HEK293 (cell line): Measurements from ENCODE around the gene SLC7A9.

Experiments
- CTCF ChIA-PET: fragments of 350-600 bp; formaldehyde crosslinking; extraction: SDS; loops from one replicate; lab custom pipeline; 2021; ENCODE audit warnings: antibody characterized with exemption; lab: Yijun Ruan, JAX
- POLR2A ChIA-PET: fragments of 300-600 bp; formaldehyde crosslinking; extraction: SDS; loops from one replicate; lab custom pipeline; 2020; ENCODE audit warnings: antibody characterized with exemption, inconsistent platforms; lab: Yijun Ruan, JAX
- H3K27ac ChIP-seq: fragments of 200-500 bp; sonication (Bioruptor generic); 2 replicates; pipeline ENCODE4 v1.5.1; 2014; ENCODE audit warnings: low read depth, low read length, control low read depth, inconsistent platforms; ENCODE audit errors: extremely low read depth
- H3K36me3 ChIP-seq, 2 experiments: fragments of 200-500 bp in 1 of 2; sonication (Bioruptor generic) in 1 of 2; 1 replicate in 1 of 2; 2 replicates in 1 of 2; pipeline ENCODE4 v1.5.1; 2014 to 2017; ENCODE audit warnings: inconsistent platforms in 2 of 2, low read length in 2 of 2; ENCODE audit not compliant: control insufficient read depth in 2 of 2, insufficient read depth in 1 of 2
- H3K4me1 ChIP-seq: fragments of 200-500 bp; sonication (Bioruptor generic); 2 replicates; pipeline ENCODE4 v1.5.1; 2014; ENCODE audit warnings: mild to moderate bottlenecking, low read length, inconsistent platforms; ENCODE audit not compliant: control insufficient read depth, insufficient read depth
- H3K4me3 ChIP-seq: 2 replicates; pipeline ENCODE4 v1.5.1; 2011; ENCODE audit warnings: low read depth, mild to moderate bottlenecking, control low read depth, low read length, moderate library complexity
- H3K9me3 ChIP-seq: fragments of 200-500 bp; sonication (Bioruptor generic); 2 replicates; pipeline ENCODE4 v1.5.1; 2014; ENCODE audit warnings: low read depth, low read length, inconsistent platforms; ENCODE audit not compliant: control insufficient read depth, insufficient read depth
- GLIS1 ChIP-seq: fragments of 450-650 bp; formaldehyde crosslinking; IDR thresholded peaks from 2 replicates; pipeline ENCODE4 v1.5.1; 2016; ENCODE audit warnings: missing biosample characterization, missing genetic modification characterization
- GLIS2 ChIP-seq: fragments of 450-650 bp; formaldehyde crosslinking; IDR thresholded peaks from 2 replicates; pipeline ENCODE4 v1.5.1; 2016; ENCODE audit warnings: missing biosample characterization, missing genetic modification characterization
- HOXA7 ChIP-seq: sonication (generic); formaldehyde crosslinking; IDR thresholded peaks from 2 replicates; pipeline ENCODE4 v1.8.1; 2022; ENCODE audit warnings: missing genetic modification reagents, borderline replicate concordance
- IKZF3 ChIP-seq: fragments of 450-650 bp; IDR thresholded peaks from 2 replicates; pipeline ENCODE4 v1.5.0; 2018; ENCODE audit warnings: missing biosample characterization, mild to moderate bottlenecking, missing genetic modification characterization, moderate library complexity
- WT1 ChIP-seq: fragments of 450-650 bp; formaldehyde crosslinking; IDR thresholded peaks from 2 replicates; pipeline ENCODE4 v1.5.1; 2016; ENCODE audit warnings: missing biosample characterization, missing genetic modification characterization
- ZFP41 ChIP-seq: fragments of 450-650 bp; formaldehyde crosslinking; IDR thresholded peaks from 2 replicates; pipeline ENCODE4 v1.5.1; 2016; ENCODE audit warnings: missing biosample characterization, missing genetic modification characterization, borderline replicate concordance
- ZIC2 ChIP-seq: fragments of 450-650 bp; formaldehyde crosslinking; IDR thresholded peaks from 2 replicates; pipeline ENCODE4 v1.5.1; 2016; ENCODE audit warnings: missing biosample characterization, missing genetic modification characterization
- ZNF174 ChIP-seq: fragments of 450-650 bp; formaldehyde crosslinking; IDR thresholded peaks from 2 replicates; pipeline ENCODE4 v1.5.0; 2017; ENCODE audit warnings: missing biosample characterization, mild to moderate bottlenecking, missing genetic modification characterization
- ZNF23 ChIP-seq: fragments of 450-650 bp; formaldehyde crosslinking; IDR thresholded peaks from 2 replicates; pipeline ENCODE4 v1.5.1; 2016; ENCODE audit warnings: missing biosample characterization, missing genetic modification characterization, borderline replicate concordance
- ZNF394 ChIP-seq: fragments of 450-650 bp; formaldehyde crosslinking; IDR thresholded peaks from 2 replicates; pipeline ENCODE4 v1.5.1; 2016; ENCODE audit warnings: missing biosample characterization, missing genetic modification characterization, mild to moderate bottlenecking, moderate library complexity, borderline replicate concordance
- ZNF529 ChIP-seq: fragments of 450-650 bp; formaldehyde crosslinking; IDR thresholded peaks from 2 replicates; pipeline ENCODE4 v1.5.1; 2017; ENCODE audit warnings: missing genetic modification characterization, missing biosample characterization; ENCODE audit not compliant: insufficient replicate concordance
- ZNF555 ChIP-seq: fragments of 450-650 bp; formaldehyde crosslinking; conservative IDR thresholded peaks from 2 replicates; pipeline ENCODE4 v1.5.1; 2017; ENCODE audit warnings: missing biosample characterization, mild to moderate bottlenecking, missing genetic modification characterization, inconsistent platforms
- ZNF623 ChIP-seq: fragments of 450-650 bp; formaldehyde crosslinking; IDR thresholded peaks from 2 replicates; pipeline ENCODE4 v1.5.1; 2016; ENCODE audit warnings: missing biosample characterization, missing genetic modification characterization
- ZNF624 ChIP-seq: fragments of 450-650 bp; formaldehyde crosslinking; IDR thresholded peaks from 2 replicates; pipeline ENCODE4 v1.5.1; 2017; ENCODE audit warnings: missing biosample characterization, missing genetic modification characterization
- ZNF660 ChIP-seq: fragments of 450-650 bp; IDR thresholded peaks from 2 replicates; pipeline ENCODE4 v1.5.1; 2018; ENCODE audit warnings: missing biosample characterization, mild to moderate bottlenecking, missing genetic modification characterization
- ZNF664 ChIP-seq: fragments of 450-650 bp; formaldehyde crosslinking; IDR thresholded peaks from 2 replicates; pipeline ENCODE4 v1.5.1; 2016; ENCODE audit warnings: missing biosample characterization, missing genetic modification characterization
- ZNF837 ChIP-seq: fragments of 450-650 bp; formaldehyde crosslinking; IDR thresholded peaks from 2 replicates; pipeline ENCODE4 v1.5.1; 2016; ENCODE audit warnings: missing biosample characterization, missing genetic modification characterization
- TF ChIP-seq, protein P1 (sequence below): fragments of 450-650 bp; formaldehyde crosslinking; IDR thresholded peaks from 2 replicates; pipeline ENCODE4 v1.5.1; 2016; ENCODE audit warnings: missing biosample characterization, missing genetic modification characterization
- TF ChIP-seq, protein P2 (sequence below): fragments of 450-650 bp; formaldehyde crosslinking; IDR thresholded peaks from 2 replicates; pipeline ENCODE4 v1.5.0; 2017; ENCODE audit warnings: missing biosample characterization, missing genetic modification characterization, borderline replicate concordance
- TF ChIP-seq, protein P3 (sequence below): fragments of 450-650 bp; formaldehyde crosslinking; IDR thresholded peaks from 2 replicates; pipeline ENCODE4 v1.5.1; 2017; ENCODE audit warnings: missing biosample characterization, mild to moderate bottlenecking, missing genetic modification characterization, moderate library complexity
- TF ChIP-seq, protein P4 (sequence below): fragments of 450-650 bp; IDR thresholded peaks from 2 replicates; pipeline ENCODE4 v1.5.1; 2018; ENCODE audit warnings: missing biosample characterization, missing genetic modification characterization
- TF ChIP-seq, protein P5 (sequence below): fragments of 450-650 bp; formaldehyde crosslinking; conservative IDR thresholded peaks from 2 replicates; pipeline ENCODE4 v1.5.1; 2016; ENCODE audit warnings: low read depth, missing biosample characterization, missing genetic modification characterization
- TF ChIP-seq, protein P6 (sequence below): IDR thresholded peaks from 2 replicates; pipeline ENCODE4 v1.6.1; 2011; ENCODE audit warnings: mild to moderate bottlenecking, low read depth, low read length, borderline replicate concordance

The SLC7A9 gene

DNA sequence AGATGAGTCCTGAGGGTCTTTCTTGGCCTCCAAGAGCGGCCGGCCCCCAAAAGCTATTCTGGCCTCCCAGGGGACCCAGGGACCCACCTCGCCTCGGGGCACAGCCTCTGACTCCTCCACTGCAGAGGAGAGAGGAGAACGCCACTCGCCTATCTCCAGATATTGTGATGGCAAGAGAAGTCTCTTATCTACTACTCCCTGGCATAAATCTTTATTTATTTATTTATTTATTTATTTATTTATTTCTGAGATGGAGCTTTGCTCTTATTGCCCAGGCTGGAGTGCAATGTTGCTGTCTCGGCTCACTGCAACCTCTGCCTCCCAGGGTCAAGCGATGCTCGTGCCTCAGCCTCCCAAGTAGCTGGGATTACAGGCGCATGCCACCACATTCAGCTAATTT lies 11.0 kb downstream of the SLC7A9 start (continued):
- no peak for TF ChIP-seq ZFP41
- peak; percentile 81 for TF ChIP-seq ZNF394 (tag by site-specific recombination)
- TF ChIP-seq ZNF529 (tag by site-specific recombination), result no peak
- TF ChIP-seq, protein P1, sequence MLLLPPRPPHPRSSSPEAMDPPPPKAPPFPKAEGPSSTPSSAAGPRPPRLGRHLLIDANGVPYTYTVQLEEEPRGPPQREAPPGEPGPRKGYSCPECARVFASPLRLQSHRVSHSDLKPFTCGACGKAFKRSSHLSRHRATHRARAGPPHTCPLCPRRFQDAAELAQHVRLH (tag by site-specific recombination), result no peak
- TF ChIP-seq ZNF623 (tag by site-specific recombination), result peak; percentile 41
- TF ChIP-seq ZNF555 (tag by site-specific recombination), result peak; percentile 51
- TF ChIP-seq ZNF664 (tag by site-specific recombination), result 0 out of 2 replicates have a peak, but pooled peaks have one; percentile 10
- no peak for TF ChIP-seq ZNF174 (tag by site-specific recombination)
- TF ChIP-seq, protein P2, sequence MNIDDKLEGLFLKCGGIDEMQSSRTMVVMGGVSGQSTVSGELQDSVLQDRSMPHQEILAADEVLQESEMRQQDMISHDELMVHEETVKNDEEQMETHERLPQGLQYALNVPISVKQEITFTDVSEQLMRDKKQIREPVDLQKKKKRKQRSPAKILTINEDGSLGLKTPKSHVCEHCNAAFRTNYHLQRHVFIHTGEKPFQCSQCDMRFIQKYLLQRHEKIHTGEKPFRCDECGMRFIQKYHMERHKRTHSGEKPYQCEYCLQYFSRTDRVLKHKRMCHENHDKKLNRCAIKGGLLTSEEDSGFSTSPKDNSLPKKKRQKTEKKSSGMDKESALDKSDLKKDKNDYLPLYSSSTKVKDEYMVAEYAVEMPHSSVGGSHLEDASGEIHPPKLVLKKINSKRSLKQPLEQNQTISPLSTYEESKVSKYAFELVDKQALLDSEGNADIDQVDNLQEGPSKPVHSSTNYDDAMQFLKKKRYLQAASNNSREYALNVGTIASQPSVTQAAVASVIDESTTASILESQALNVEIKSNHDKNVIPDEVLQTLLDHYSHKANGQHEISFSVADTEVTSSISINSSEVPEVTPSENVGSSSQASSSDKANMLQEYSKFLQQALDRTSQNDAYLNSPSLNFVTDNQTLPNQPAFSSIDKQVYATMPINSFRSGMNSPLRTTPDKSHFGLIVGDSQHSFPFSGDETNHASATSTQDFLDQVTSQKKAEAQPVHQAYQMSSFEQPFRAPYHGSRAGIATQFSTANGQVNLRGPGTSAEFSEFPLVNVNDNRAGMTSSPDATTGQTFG (tag by site-specific recombination), result no peak
- no peak for TF ChIP-seq ZNF660 (tag by site-specific recombination)
- TF ChIP-seq, protein P3, sequence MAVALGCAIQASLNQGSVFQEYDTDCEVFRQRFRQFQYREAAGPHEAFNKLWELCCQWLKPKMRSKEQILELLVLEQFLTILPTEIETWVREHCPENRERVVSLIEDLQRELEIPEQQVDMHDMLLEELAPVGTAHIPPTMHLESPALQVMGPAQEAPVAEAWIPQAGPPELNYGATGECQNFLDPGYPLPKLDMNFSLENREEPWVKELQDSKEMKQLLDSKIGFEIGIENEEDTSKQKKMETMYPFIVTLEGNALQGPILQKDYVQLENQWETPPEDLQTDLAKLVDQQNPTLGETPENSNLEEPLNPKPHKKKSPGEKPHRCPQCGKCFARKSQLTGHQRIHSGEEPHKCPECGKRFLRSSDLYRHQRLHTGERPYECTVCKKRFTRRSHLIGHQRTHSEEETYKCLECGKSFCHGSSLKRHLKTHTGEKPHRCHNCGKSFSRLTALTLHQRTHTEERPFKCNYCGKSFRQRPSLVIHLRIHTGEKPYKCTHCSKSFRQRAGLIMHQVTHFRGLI (tag by site-specific recombination), result no peak
- TF ChIP-seq, protein P4, sequence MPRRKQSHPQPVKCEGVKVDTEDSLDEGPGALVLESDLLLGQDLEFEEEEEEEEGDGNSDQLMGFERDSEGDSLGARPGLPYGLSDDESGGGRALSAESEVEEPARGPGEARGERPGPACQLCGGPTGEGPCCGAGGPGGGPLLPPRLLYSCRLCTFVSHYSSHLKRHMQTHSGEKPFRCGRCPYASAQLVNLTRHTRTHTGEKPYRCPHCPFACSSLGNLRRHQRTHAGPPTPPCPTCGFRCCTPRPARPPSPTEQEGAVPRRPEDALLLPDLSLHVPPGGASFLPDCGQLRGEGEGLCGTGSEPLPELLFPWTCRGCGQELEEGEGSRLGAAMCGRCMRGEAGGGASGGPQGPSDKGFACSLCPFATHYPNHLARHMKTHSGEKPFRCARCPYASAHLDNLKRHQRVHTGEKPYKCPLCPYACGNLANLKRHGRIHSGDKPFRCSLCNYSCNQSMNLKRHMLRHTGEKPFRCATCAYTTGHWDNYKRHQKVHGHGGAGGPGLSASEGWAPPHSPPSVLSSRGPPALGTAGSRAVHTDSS, result no peak
- TF ChIP-seq ZNF624 (tag by site-specific recombination), result no peak
- no peak for TF ChIP-seq IKZF3 (tag by site-specific recombination)

DNA sequence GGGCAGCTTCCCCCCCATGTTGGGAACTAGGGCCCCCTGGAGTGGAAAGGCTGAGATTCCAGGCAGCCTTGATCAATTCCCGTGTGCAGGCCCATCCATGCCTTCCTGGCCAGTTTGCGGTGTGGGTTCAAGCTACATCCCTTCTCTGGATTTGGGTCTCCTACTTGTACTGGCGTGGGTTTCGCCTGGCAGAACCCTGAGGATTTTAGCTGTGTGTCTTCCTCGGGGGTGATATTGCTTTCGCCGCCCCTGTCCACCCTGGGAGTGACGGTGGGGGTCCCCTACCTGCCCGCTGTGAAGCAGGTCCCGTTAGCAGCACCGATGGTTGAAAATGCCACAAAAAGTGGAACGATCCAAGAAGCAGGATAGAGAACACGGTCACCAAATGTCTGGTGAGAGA lies 11.4 kb downstream of the SLC7A9 start:
- Histone ChIP-seq H3K27ac (no peak overlapping the region), H3K4me1 (no peaks in the 10 kb centered on the region), H3K9me3 (no peaks in the 10 kb centered on the region), H3K36me3 (no peaks in the 10 kb centered on the region; a peak in 1 of 3 replicates), H3K4me3 (no peak overlapping the region)
- POLR2A ChIA-PET, result no interaction called here
- CTCF ChIA-PET, result interaction anchor here (0.6 kb wide), 2 partner anchors 173 to 304 kb away, joined by 3 read pairs; no protein-coding TSS in a partner anchor
- TF ChIP-seq, protein P5, sequence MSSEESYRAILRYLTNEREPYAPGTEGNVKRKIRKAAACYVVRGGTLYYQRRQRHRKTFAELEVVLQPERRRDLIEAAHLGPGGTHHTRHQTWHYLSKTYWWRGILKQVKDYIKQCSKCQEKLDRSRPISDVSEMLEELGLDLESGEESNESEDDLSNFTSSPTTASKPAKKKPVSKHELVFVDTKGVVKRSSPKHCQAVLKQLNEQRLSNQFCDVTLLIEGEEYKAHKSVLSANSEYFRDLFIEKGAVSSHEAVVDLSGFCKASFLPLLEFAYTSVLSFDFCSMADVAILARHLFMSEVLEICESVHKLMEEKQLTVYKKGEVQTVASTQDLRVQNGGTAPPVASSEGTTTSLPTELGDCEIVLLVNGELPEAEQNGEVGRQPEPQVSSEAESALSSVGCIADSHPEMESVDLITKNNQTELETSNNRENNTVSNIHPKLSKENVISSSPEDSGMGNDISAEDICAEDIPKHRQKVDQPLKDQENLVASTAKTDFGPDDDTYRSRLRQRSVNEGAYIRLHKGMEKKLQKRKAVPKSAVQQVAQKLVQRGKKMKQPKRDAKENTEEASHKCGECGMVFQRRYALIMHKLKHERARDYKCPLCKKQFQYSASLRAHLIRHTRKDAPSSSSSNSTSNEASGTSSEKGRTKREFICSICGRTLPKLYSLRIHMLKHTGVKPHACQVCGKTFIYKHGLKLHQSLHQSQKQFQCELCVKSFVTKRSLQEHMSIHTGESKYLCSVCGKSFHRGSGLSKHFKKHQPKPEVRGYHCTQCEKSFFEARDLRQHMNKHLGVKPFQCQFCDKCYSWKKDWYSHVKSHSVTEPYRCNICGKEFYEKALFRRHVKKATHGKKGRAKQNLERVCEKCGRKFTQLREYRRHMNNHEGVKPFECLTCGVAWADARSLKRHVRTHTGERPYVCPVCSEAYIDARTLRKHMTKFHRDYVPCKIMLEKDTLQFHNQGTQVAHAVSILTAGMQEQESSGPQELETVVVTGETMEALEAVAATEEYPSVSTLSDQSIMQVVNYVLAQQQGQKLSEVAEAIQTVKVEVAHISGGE, result no peak
- 0 out of 2 replicates have a peak, but pooled peaks have one; percentile 14 for TF ChIP-seq GLIS2 (tag by site-specific recombination)
- no peak for TF ChIP-seq WT1 (tag by site-specific recombination)
- TF ChIP-seq GLIS1 (tag by site-specific recombination), result no peak
- no peak for TF ChIP-seq ZNF23
- TF ChIP-seq ZNF837 (tag by site-specific recombination), result no peak
- TF ChIP-seq ZIC2 (tag by site-specific recombination), result peak; percentile 10; the same call in 1 of the 2 replicates
- no peak for TF ChIP-seq HOXA7 (CRISPR knock-in tag)
- TF ChIP-seq, protein P6, sequence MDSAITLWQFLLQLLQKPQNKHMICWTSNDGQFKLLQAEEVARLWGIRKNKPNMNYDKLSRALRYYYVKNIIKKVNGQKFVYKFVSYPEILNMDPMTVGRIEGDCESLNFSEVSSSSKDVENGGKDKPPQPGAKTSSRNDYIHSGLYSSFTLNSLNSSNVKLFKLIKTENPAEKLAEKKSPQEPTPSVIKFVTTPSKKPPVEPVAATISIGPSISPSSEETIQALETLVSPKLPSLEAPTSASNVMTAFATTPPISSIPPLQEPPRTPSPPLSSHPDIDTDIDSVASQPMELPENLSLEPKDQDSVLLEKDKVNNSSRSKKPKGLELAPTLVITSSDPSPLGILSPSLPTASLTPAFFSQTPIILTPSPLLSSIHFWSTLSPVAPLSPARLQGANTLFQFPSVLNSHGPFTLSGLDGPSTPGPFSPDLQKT, result no peak
